ENCODE data around the gene MYLK4. TPM values are rescaled to one million over a fixed set of nuclear protein-coding genes. Genes with fewer than 3 reads are reported as not detected.

Gene MYLK4
- total RNA-seq, 1 experiment from 2014 or later: 0.40 TPM

DNA sequence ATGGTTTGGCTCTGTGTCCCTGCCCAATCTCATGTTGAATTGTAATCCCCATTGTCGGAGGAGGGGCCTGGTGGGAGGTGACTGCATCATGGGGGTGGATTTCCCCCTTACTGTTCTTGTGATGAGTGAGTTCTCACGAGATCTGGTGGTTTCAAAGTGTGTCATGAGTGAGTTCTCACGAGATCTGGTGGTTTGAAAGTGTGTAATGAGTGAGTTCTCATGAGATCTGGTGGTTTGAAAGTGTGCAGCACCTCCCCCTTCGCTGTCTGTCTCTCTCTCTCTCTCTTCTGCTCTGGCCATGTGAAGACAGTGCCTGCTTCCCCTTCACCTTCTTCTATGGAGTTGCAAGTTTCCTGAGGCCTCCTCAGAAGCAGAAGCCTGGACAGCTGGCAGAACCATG lies 87.6 kb downstream of the MYLK4 start:
- DNase-seq (ENCODE audit: low read depth): no peak

DNA sequence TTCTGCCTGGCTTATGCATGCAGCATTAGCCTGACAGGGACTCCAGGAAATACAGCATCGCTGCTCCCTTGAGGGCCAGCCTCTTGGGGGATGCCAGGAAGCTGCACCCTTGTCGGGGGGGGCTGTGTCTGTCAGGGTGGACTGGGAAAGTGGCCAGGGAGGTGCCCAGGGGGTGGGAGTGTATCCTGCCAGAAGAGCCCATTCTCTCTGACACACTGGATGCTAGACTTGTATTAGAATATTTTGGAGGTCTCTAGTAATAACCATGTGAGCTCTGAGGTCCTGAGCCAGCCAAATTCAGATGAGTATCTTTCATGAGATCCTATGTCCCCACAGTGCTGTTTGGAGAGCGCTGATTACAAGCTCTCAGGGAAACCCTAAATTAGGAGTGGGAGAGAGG lies 89.1 kb downstream of the MYLK4 start:
- no peak for DNase-seq (ENCODE audit: low read depth)

DNA sequence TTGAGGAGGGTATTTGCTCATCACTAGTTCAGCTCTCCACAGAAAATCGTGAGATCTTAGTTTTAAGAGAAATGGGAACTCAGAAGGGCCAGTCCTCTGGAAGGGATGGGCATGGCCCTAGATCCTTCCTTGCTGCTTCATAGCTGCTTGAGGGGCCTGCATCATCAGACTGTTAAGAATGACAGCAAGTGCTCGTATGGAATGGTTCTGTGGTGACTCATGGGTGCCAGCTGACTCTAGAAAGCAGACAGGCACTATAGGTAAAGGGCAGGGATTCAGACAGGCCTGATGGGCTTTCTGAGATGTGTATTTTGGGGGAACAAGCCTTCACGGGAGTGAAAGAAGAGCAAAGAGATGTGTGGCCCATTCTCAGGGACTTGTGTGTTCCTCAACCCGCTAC lies 90.8 kb downstream of the MYLK4 start:
- peak; percentile 49 for DNase-seq (ENCODE audit: low read depth)

DNA sequence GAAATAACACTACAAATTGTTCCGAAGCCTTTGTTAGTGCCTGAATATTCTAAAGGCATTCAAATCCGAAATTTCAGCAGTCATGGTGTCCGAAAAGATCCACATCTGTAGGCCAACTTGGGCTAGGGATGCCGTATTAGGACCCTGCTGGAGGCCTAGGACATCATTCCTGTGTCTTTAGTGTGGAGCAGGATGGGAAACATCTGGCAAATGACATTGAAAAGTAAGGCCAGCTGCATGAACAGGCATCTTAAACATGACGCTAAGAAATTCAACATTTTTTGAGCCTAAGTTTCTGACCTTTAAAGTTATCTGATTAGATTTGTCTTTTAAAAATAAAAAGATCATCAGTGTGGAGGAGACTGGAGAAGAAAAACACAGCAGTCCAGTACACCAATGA lies 91.3 kb downstream of the MYLK4 start:
- no peak for DNase-seq (ENCODE audit: low read depth)

DNA sequence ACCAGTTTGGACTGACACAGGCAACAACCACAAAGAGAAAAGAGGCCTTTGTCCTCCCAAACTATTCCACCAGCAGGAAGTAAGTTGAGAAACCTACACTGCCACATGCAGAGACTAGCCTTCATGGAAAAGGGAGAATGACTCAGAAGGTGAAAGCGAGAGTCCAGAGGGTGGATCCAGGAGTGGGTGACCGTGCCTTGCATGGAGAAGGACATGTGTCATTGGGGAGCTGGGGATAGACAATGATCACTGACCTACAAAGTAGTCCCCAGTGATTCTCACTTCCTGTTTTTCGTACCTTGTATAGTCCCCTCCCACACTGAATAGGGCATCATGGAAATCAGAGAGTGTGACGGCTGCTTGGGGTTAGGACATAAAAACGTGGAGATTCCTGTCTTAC lies 91.9 kb downstream of the MYLK4 start:
- no peak for DNase-seq (ENCODE audit: low read depth)

DNA sequence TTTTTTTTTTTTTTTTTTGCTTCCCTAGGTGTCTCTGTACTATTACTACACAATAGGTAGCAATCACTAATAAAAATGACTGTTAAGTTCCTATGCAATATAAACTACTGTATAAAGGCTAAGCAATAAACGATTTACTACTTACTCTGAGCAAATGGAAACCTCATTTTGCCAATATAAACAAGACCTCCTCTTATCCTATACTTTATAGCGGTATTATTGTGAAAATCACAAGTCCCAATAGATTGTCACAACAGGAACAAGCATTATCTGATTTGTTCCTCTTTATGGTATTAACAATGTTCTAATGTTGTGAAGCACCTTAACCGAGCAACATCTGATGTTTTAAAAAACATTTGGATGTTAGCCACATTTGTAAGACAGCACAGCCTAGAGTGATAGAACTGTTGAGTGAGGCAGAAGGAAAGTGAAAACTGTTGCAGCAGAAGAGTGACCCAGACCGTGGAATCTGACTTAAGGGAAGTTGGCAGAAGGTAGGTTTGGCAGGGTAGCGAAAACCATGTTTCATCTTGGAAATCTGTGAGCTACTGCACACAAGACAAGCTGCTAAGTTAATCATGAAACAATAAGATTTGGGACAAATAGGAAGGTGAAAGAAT lies 94.2 kb downstream of the MYLK4 start:
- DNase-seq (ENCODE audit: low read depth): no peak

DNA sequence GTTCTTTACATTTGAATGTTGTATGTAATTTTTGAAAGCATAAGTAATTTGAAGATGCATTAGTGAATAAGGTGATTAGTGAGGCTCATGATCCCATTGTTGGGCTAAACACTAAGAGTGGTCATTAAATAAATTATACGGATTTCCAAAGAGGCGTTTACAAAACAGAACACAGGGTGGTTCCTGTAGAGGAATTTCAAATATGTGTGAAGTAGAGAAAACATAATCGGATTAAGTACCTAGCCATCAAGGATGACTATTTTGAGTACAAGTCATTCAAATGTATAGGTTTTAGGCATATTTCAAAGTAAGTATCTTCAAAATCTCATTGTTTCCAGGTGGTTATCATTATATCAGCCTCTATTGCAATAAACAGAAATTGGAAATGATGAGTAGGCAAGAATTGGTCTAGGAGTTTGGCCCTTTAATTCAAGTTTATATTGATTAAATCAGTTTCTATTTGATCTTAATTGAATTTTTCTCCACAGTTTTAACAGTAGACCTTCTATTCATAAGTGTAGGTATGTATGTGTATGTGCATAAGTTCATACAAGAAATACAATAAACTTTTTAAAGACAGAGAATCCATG lies 94.8 kb downstream of the MYLK4 start:
- no peak for DNase-seq (ENCODE audit: low read depth)

DNA sequence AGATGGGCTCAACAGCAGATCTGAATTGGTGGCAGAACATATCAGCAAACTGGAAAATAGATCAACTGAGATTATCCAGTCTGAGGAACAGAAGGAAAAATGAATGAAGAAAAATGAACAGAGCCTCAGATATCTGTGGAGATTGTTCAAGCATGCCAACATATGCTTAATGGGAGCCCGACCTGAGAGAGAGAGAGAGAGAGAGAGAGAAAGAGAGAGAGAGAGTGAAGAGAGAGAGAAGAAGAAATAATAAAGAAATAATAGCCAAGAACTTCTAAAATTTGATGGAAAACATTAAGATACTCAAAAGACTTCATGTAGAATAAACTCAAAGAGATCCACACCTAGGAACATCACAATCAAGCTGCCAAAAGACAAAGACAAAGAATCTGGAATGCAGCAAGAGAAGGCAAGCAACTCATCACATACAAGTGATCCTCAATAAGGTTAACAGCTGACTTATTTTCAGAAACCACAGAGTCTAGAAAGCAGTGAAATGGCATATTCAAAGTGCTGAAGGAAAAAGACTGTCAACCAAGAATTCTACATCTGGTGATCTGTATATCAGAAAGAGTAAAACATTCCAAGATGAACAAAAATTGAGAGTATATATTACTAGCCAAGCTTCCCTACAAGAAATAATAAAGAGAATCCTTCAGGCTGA lies 97.2 kb downstream of the MYLK4 start:
- DNase-seq (ENCODE audit: low read depth): no peak

DNA sequence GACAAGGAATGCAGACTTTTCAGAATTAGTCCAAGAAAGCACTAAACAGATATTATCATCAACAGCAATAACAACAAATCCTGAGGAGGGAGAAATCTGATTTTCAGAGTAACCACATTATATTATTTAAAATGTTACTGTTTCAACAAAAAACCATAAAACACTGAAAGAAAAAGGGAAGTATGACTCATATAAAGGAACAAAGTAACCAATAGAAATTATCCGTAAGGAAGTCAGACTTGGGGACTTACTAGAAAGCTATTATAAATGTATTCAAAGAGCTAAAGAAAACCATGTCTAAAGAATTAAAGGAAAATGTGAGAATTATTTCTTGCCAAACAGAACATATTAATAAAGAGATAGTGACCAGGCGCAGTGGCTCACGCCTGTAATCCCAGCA lies 98.1 kb downstream of the MYLK4 start:
- no peak for DNase-seq (ENCODE audit: low read depth)

DNA sequence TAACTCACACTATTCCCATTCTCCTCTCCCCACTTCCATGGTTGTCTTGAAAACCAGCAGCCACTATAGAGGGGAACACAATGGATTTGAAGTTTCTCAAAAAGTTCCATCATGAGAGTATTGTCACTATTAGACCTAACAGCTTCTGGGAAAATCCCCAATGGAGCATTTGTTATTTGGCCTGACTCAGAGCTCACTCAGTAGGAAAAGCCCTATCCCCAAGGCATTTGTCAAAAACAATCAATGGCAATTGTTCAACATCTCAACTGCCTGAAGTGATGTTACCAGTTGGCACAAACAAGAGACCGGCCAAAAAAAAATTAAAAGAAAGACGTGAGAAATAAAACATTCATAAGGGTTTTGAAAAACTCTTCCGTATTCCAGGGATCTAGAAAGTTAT lies 98.8 kb downstream of the MYLK4 start:
- no peak for DNase-seq (ENCODE audit: low read depth)

DNA sequence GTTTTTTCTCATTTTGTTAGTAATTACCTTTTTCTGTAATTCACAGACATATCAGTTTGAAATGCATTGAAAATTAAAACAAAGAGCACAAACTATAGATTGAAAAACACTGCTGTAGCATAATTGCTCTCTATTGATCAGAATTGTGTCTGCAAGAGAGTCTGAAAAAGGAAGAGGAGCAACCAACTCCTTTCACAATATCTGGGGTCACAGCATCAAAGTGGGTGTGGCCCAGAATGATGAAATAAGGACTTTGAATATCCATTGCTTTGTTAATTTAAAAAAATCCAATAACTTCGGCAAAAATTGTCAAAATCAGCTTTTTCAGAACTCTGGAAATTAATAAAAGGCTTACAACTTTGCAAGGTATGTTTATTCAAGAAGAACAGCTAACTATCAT lies 99.2 kb downstream of the MYLK4 start:
- DNase-seq (ENCODE audit: low read depth): no peak

DNA sequence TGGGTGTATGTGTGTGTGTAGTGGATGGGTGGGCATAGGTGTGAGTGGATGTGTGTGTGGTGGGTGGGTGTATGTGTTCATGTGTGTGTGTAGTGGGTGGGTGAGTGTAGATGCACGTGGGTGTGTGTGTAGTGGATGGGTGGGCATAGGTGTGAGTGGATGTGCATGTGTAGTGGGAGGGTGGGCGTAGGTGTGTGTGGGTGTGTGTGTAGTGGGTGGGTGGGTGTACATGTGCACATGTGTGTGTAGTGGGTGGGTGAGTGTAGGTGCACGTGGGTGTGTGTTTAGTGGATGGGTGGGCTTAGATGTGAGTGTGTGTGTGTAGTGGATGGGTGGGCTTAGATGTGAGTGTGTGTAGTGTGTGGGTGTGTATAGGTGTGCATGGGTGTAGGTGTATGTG lies 104.4 kb downstream of the MYLK4 start:
- DNase-seq (ENCODE audit: low read depth): no peak

DNA sequence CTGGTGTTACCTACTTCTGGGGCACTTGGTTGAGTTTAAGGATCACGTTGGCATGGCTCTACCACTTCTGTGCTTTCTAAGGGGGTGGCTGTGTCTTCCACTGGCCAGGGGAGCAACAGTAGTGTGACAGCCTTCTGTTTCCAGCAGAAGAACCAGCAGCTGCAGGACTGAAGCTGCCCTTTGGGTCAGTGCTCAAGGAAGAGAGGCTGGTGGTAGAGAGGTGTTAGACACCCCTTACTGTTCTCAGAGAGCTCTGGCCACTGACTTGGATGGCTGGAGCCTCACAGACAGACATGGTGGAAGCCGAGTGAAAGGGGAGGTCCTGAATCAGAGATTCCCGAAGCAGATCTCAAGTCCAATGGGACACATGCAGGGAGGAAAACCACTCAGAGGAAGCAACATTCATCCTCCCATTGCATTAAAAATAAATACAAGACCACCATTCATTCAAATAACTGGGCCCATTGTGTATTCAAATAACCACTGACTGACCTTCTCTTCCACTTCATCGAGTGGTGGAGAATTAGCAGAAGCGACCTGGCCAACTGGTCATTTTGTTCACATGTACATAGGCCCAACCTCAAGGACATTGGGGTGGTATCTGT lies 106.7 kb downstream of the MYLK4 start:
- DNase-seq (ENCODE audit: low read depth): no peak

DNA sequence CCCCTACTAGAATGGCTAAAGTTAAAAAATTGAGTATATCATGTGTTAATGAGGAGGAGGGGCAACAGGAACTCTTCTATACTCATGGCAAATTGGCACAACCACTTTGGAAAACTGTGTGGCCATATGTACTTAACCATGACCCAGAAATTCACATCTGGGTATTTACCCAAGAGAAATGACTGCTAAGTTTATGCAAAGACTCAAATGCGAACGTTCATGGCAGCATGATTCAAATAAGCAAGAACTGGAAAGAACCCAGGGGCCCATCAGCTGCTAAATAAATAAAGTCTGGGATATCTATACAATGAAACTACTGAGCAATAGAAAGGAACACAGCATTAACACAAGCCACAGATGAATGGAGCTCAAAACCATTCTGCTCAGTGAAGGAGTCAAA lies 107.6 kb downstream of the MYLK4 start:
- DNase-seq (ENCODE audit: low read depth): no peak

DNA sequence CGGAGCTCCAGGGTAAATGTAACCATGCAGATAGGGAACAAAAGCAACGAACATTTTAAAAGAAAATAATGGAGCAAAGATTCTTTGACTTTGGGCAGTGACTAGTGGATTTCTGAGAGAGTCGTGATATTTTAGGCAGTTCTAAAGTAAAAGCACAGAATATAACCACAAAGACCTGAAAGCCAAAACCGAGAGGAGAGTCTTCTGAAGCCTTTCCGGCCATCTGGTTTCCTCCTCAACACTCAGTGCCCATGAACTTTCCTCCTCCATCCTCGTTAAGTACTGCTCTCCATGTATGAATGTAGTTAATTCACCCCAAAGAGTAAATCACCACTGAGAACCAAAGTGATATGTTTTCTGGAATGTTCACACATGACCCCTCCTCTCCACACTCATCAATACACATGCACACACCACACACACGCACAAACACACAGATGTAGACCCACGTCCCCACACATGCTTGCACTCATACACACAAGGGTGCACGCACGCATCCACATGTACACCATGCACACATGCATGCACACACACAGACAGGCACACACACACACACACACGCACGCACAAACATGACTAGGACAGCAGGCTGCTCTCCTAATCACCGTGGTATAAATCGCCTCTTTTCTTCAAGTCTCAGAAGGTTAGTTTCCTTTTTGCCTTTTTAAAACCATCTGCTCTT lies 109.5 kb downstream of the MYLK4 start:
- DNase-seq (ENCODE audit: low read depth): no peak

DNA sequence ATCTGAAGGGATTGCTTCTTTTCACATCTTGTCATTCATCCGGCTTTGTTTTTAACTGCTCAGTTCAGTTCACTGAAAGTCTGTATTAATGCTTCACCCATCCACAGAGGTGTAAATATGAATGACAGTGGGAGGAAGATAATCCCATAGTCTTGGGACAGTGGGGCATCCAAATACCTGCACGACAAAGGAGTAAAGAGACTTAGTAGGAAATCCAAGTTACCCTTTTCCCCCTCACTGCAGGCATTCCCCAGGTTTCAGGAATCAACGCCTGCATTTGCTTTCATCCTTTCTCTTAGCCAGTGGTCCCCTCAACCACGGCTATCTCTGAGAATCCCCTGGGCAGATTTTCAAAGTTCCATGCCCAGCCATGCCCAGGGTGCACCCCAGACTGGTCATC lies 110.2 kb downstream of the MYLK4 start:
- DNase-seq (ENCODE audit: low read depth): no peak

DNA sequence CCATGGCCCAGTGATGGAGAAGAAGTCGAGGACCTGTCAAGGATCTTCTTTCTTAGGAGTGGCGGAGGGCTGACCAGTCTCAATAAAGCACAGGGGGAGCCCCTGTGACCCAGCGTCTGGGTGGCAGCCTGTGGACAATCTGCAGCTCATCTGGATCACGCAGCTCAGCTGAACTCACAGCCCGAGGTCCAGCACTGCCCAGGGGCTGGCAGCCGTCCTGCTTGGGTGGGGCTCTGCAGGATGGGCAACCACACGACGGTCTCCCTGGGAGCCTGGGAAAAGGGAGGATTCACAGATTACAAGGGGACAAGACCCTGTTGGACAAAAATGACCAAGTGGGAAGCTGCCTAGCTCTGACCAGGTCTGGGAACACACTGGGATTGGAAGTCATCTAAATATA lies 110.8 kb downstream of the MYLK4 start:
- DNase-seq (ENCODE audit: low read depth): no peak

DNA sequence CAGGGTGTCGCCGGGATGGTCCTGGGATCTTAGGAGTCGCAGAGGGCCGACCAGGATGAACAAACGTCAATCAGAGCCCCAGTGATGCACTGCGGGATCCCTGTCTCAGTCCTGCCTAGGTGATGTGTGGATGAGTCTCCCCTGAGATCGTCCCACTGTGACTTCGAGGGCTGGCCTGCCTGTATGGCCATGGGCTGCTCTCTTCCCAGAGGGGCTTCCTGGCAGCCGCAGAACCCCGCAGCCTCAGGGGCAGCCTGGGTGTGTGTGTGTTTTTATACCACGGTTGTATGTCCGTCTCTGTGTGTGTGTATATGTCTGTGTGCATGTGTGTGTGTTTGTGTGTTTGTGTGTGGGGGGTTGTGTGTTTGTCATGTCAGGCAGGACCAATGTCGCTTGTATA lies 111.6 kb downstream of the MYLK4 start:
- no peak for DNase-seq (ENCODE audit: low read depth)

DNA sequence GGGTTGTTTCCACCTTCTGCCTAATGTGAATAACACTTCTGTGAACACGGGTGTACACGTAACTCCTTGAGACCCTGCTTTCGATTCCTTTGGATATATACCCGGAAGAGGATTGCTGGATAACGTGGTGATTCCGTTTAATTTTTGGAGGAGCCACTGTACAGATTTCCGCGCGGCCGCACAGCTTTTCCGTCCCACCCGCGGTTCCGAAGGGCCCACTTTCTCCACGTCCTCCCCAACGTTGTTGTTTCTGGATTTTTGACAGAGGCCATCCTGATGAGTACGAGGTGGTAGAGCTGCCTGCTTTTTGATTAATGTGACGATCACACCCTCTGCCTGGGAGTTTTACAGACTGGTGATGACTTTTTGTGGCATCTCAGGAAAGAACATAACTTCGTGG lies 114.0 kb downstream of the MYLK4 start:
- no peak for DNase-seq (ENCODE audit: low read depth)

DNA sequence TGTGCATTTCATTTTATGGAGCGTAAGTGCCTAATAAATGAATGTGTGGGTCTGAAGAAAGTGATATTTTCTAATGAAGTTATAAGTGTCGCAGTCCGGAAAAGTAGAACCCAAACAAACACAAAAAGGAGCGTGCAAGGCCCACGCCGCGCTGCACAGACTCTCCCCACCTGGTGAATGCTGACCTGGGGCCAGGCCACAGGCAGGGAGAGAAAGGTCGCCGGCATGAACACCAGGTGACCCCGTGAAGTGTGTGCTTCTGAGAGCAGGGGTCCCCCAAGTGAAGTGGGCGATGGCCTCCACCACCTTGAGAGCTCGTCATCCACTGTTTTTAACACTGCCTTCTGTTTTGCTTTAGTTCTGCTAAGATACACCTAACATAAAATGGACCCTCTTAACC lies 114.8 kb downstream of the MYLK4 start:
- DNase-seq (ENCODE audit: low read depth): no peak

DNA sequence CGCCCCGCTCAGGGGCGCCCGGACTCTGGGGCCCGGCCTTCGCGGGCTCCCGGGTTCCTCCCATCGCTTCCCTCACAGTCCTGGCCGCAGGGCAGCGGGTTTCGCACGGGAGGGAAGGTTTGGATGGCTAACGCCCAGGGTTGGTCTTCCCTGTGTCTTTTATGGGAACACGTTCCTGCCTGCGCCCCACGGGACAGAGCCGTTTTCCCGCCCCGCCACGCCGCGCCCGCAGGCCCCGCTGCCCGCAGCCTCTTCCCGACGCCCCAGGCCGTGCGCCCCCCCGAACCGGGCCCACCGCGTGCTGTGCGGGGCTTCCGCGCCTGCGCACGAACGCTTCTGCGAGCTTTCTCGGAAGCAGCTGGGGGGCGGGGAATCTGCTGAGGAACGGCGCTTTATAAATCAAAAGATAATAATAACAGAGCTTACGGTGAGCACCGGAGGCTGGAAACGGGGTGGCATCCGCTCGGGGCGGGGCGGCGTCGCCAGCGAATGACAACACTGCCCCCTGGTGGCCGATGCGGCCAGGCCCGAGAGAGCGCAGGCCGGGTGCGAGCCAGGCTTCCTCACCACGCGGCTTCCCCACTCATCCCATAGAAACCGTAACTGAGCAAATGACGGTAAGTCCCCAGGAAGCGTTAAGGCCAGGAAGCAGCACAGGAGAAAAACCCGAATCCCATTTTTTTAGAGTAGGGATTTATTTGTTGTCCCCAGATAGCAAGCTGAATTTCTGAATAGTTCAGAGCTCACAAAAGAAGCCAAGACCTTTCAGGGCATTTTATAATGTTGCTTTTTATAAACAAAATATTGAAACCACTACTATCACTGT lies 116.4 kb downstream of the MYLK4 start:
- peak; percentile 67 for DNase-seq (ENCODE audit: low read depth)

DNA sequence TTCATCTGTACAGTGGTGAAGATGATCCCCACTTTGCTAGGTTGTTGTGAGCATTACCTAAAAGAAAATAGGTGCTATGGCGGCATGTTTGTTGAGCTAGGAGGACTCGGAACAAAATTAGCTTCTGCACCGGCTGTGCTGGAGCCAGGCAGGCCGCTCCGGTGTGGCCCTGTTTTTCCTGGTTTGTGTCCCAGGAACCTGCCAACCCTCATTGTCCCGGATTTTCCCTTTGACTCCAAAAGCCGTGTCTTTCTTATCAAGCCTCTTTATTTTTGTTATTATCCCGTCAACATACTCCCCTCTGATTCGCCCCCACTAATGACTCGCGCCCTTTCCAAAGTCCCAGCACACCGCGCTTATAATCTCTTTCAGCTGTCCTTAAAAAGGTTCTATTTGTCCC lies 117.0 kb downstream of the MYLK4 start:
- no peak for DNase-seq (ENCODE audit: low read depth)
